WI38 (cell line): Measurements from ENCODE around the gene CLIP4.

Experiments
- H3K4me3 ChIP-seq: 2 replicates; pipeline ENCODE4 v1.5.1; 2011; ENCODE audit warnings: low read depth, mild to moderate bottlenecking, control low read depth, low read length
- CTCF ChIP-seq: IDR thresholded peaks from 2 replicates; pipeline ENCODE4 v1.5.1; 2012; ENCODE audit warnings: low read depth, mild to moderate bottlenecking, control low read depth, low read length

The CLIP4 gene

GRCh38 chr2:29157131-29157530 lies 41.9 kb downstream of the CLIP4 start:
- TF ChIP-seq CTCF, result no peak
- H3K4me3 ChIP-seq, result no peak overlapping the region

- no peak overlapping the region for H3K4me3 ChIP-seq
- TF ChIP-seq CTCF, result no peak
Observed at GRCh38 chr2:29159125-29159524, 43.9 kb downstream of the CLIP4 start.

GRCh38 chr2:29160184-29160583 lies 45.0 kb downstream of the CLIP4 start:
- H3K4me3 ChIP-seq, result no peak overlapping the region
- TF ChIP-seq CTCF, result no peak

- no peak for TF ChIP-seq CTCF
- H3K4me3 ChIP-seq, result no peak overlapping the region
Observed at GRCh38 chr2:29162204-29162928, 47.2 kb downstream of the CLIP4 start.

- no peak overlapping the region for H3K4me3 ChIP-seq
Observed at GRCh38 chr2:29164091-29164846, 49.1 kb downstream of the CLIP4 start.

GRCh38 chr2:29165362-29166241 lies 50.4 kb downstream of the CLIP4 start:
- no peak overlapping the region for H3K4me3 ChIP-seq
- no peak for TF ChIP-seq CTCF

More at GRCh38 chr2:29164091-29164846, 49.1 kb downstream of the CLIP4 start:
- no peak for TF ChIP-seq CTCF
